Activated CD8-positive, alpha-beta memory T cell treated with anti-CD3 and anti-CD28 coated beads, Interleukin-2, amount 10 ng/mL, durations not matched to agents 7 days and 5 days (primary cell): ENCODE data around the gene SNX27. TPM values are rescaled to one million over a fixed set of nuclear protein-coding genes. Genes with fewer than 3 reads are reported as not detected.
"Not testable (repeated sequence)": the region's sequence is repeated elsewhere in the genome, so short reads cannot be mapped to it uniquely, and the experiment has no call there.

Experiments
- ATAC-seq: fragments of 150-1000 bp; cut with Tn5 transposase; one replicate; pipeline ENCODE4 v1.10.0; 2021; ENCODE audit warnings: moderate library complexity
- CTCF ChIA-PET: fragments of 350-600 bp; sonication (Branson Sonifier 250); formaldehyde crosslinking; loops from one replicate; lab custom pipeline; 2021; ENCODE audit warnings: antibody characterized with exemption; lab: Charles Lee
- DNase-seq: peaks from one replicate; pipeline ENCODE4 v3.0.0-alpha.2; 2020
- H3K27ac Mint-ChIP-seq: one replicate; pipeline ENCODE4 v1.8.0; 2021; ENCODE audit warnings: mild to moderate bottlenecking, mixed read lengths
- H3K27me3 Mint-ChIP-seq: one replicate; pipeline ENCODE4 v1.8.0; 2021; ENCODE audit warnings: mixed read lengths
- H3K36me3 Mint-ChIP-seq: one replicate; pipeline ENCODE4 v1.8.0; 2021; ENCODE audit warnings: mild to moderate bottlenecking, mixed read lengths
- H3K4me1 Mint-ChIP-seq: one replicate; pipeline ENCODE4 v1.8.0; 2021; ENCODE audit warnings: mixed read lengths
- H3K4me3 Mint-ChIP-seq: one replicate; pipeline ENCODE4 v1.8.0; 2021; ENCODE audit warnings: mild to moderate bottlenecking, moderate library complexity, mixed read lengths
- H3K9me3 Mint-ChIP-seq: one replicate; pipeline ENCODE4 v1.8.0; 2022; ENCODE audit warnings: low read depth, mixed read lengths
- total RNA-seq, 2 experiments: library from RNA; stranded (reverse); gene quantifications; one replicate each; pipeline ENCODE4 v1.2.3, GENCODE V29; 2021

Gene SNX27
- total RNA-seq, 2 experiments from 2014 or later = 26.0 to 27.7 TPM

DNA sequence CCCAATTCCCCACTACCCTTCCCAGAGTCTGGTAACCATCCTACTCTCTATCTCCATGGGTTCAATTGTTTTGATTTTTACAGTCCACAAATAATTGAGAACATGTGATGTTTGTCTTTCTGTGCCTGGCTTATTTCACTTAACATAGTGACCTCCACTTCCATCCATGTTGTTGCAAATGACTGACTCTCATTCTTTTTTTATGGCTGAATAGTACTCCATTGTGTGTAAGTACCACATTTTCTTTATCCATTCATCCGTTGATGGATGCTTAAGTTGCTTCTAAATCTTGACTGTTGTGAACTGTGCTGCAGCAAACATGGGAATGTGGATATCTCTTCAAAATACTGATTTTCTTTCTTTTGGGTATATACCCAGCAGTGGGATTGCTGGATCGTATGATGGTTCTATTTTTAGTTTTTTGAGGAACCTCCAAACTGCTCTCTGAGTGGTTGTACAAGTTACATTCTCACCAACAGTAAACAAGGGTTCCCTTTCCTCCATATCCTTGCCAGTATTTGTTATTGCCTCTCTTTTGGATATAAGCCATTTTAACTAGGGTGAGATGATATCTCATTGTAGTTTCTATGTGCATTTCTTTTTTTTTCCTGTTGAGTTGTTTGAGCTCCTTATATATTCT is 58.3 kb downstream of the SNX27 start:
- H3K36me3 Mint-ChIP-seq = peaks cover 47% of the 10 kb centered on the region
- CTCF ChIA-PET, ATAC-seq, DNase-seq, H3K27ac Mint-ChIP-seq, H3K4me3 Mint-ChIP-seq, H3K9me3 Mint-ChIP-seq, H3K4me1 Mint-ChIP-seq, H3K27me3 Mint-ChIP-seq: not testable (repeated sequence)

DNA sequence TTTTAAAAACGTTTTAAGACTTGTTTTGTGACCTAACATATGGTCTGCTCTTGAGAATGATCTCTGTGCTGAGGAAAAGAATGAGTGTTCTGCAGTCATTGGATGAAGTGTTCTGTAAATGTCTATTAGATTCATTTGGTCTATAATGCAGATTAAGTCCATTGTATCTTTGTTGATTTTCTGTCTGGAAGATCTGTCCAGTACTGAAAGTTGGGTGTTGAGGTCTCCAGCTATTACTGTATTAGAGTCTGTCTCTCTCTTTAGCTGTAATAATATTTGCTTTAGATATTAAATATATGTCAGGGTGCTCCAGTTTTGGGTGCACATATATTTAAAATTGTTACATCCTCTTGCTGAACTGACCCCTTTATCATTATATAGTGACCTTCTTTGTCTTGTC is 61.6 kb downstream of the SNX27 start:
- H3K27me3 Mint-ChIP-seq = no peaks in the 10 kb centered on the region
- no peak overlapping the region for H3K4me3 Mint-ChIP-seq
- H3K4me1 Mint-ChIP-seq = no peaks in the 10 kb centered on the region
- DNase-seq (no peak), ATAC-seq (no peak)
- H3K27ac Mint-ChIP-seq = no peak overlapping the region
- H3K9me3 Mint-ChIP-seq = peaks cover 2% of the 10 kb centered on the region
- CTCF ChIA-PET = interaction anchor here (2.0 kb wide), 1 partner anchor 80 kb away, joined by 5 read pairs; no protein-coding TSS in a partner anchor
- H3K36me3 Mint-ChIP-seq = peaks cover 41% of the 10 kb centered on the region

DNA sequence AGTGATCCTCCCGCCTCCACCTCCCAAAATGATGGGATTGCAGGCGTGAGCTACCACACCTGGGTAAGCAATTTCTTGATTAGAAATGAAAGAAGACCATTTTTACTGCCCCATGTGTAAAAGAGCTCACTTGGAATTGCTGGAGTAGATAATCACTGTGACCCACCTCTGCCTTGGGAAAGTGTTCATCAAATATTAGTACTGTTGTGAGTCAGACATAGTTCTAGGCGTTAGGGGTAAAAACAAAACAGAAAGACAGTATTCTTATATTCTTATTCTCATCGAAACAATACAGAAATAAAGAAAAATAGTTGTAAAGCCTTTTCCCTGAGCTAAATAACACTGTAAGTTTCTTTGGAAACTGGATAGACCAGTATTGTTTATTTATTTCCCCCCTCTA is 68.5 kb downstream of the SNX27 start:
- Mint-ChIP-seq H3K4me3 (no peak overlapping the region), H3K4me1 (peaks cover 8% of the 10 kb centered on the region), H3K36me3 (peaks cover 3% of the 10 kb centered on the region), H3K27me3 (no peaks in the 10 kb centered on the region), H3K9me3 (no peaks in the 10 kb centered on the region), H3K27ac (no peak overlapping the region)
- CTCF ChIA-PET = interaction anchor here (1.5 kb wide), 1 partner anchor 13 kb away, joined by 4 read pairs; no protein-coding TSS in a partner anchor
- no peak for DNase-seq
- ATAC-seq = no peak

DNA sequence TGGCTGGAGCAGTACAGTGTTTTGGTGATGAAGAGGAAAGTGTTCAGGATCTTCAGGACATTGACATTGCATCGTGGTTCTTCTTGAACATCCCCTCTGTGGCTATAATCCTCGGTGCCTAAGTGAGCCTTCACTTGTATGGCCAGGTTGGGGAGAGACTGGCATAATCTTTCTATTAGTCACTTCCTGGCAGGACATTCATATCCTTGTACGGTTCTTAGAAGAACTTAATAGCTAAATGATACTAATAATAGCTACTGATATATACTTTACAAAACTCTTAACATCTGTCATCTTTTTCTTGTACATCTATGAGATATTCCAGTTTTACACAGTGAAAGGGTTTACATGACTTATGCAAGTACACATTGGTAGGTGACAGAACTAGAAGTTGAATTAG is 69.0 kb downstream of the SNX27 start:
- Mint-ChIP-seq H3K4me1 (peaks cover 8% of the 10 kb centered on the region), H3K36me3 (peaks cover 3% of the 10 kb centered on the region), H3K27me3 (no peaks in the 10 kb centered on the region), H3K9me3 (no peaks in the 10 kb centered on the region), H3K4me3 (no peak overlapping the region), H3K27ac (no peak overlapping the region)
- DNase-seq (no peak), ATAC-seq (no peak)
- CTCF ChIA-PET = interaction anchor here (1.5 kb wide), 1 partner anchor 13 kb away, joined by 4 read pairs; no protein-coding TSS in a partner anchor

DNA sequence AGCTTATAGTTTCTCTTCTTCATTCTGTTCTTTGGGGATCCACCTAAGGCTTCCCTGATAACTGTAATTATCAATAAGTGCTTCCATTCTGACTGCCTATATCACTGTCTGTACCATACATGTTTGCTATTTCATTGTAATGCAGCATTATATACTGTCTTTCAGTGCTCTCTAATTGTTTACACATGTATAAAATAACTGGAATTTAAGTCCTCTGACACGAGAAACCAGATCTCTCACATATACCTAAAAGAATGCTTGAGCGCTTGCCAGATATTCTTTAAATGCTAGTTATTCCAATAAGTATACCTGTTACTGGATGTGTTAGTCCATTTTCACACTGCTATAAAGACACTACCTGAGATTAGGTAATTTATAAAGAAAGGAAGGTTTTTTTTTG is 70.1 kb downstream of the SNX27 start:
- ATAC-seq (no peak), DNase-seq (no peak)
- CTCF ChIA-PET = no interaction called here
- Mint-ChIP-seq H3K36me3 (peaks cover 3% of the 10 kb centered on the region), H3K4me3 (no peak overlapping the region), H3K4me1 (peaks cover 8% of the 10 kb centered on the region), H3K27ac (no peak overlapping the region), H3K9me3 (no peaks in the 10 kb centered on the region), H3K27me3 (no peaks in the 10 kb centered on the region)

DNA sequence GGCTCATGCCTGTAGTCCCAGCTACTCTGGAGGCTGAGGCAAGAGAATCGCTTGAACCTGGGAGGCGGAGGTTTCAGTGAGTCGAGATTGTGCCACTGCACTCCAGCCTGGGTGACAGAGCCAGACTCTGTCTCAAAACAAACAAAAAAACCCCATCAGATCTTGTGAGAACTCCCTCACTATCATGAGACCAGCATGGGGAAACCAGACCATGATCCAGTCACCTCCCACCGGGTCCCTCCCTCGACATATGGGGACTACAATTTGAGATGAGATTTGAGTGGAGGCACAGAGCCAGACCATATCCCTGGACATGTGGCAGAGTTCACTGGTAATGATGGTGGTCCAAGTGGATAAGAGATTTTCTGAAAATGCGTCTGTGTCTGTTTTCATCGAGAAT is 71.1 kb downstream of the SNX27 start:
- CTCF ChIA-PET, ATAC-seq, H3K4me1 Mint-ChIP-seq, H3K9me3 Mint-ChIP-seq, H3K27ac Mint-ChIP-seq, DNase-seq, H3K4me3 Mint-ChIP-seq, H3K36me3 Mint-ChIP-seq, H3K27me3 Mint-ChIP-seq: not testable (repeated sequence)

DNA sequence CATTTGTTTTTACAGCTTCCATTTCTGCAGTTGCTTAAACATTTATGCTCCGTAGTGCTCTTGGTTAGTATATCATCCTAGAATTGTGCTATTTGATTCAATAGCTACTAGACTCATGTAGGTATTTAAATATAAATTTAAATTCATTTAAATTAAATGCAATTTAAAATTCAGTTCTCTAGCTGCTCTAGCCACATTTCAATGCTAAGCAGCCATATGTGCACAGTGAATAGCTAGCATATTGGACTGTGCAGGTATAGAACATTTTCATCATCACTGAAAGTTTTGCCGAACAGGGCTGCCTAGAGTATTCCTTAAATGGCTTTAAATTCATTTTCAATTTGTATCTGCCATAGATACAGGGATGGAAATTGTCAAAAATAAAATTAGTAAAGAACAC is 72.3 kb downstream of the SNX27 start:
- CTCF ChIA-PET = interaction anchor here (1.1 to 1.4 kb wide), 2 partner anchors 9 to 90 kb away, joined by 3 read pairs; no protein-coding TSS in a partner anchor
- DNase-seq = no peak
- no peak overlapping the region for H3K27ac Mint-ChIP-seq
- H3K27me3 Mint-ChIP-seq = no peaks in the 10 kb centered on the region
- H3K4me1 Mint-ChIP-seq = peaks cover 8% of the 10 kb centered on the region
- peaks cover 3% of the 10 kb centered on the region for H3K36me3 Mint-ChIP-seq
- no peaks in the 10 kb centered on the region for H3K9me3 Mint-ChIP-seq
- ATAC-seq = no peak
- H3K4me3 Mint-ChIP-seq = no peak overlapping the region

DNA sequence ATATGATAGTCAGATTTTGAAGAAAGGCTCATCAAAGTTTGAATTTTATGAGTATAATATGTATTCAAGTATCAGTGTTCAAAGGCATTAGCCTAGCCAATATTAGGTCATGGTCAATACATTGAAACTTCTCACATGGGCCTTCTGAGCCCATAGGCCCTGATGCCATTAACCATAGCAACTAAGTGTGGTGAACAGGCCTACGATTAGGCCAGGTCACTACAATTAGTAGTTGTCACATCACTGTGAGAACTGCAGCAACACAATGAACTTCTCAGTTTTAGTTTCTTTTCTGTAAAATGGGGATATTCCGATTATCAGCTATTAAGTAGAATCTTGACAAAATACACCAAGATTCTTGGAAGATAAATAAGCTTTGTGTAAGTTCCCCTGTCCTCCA is 74.7 kb downstream of the SNX27 start:
- ATAC-seq = no peak
- no peak overlapping the region for H3K4me3 Mint-ChIP-seq
- CTCF ChIA-PET = interaction anchor here (0.8 kb wide), 1 partner anchor 34 kb away, joined by 3 read pairs; the partner anchor contains the start of gene RIIAD1
- no peaks in the 10 kb centered on the region for H3K9me3 Mint-ChIP-seq
- H3K27ac Mint-ChIP-seq = no peak overlapping the region
- no peaks in the 10 kb centered on the region for H3K36me3 Mint-ChIP-seq
- H3K27me3 Mint-ChIP-seq = no peaks in the 10 kb centered on the region
- H3K4me1 Mint-ChIP-seq = no peaks in the 10 kb centered on the region
- DNase-seq = no peak

DNA sequence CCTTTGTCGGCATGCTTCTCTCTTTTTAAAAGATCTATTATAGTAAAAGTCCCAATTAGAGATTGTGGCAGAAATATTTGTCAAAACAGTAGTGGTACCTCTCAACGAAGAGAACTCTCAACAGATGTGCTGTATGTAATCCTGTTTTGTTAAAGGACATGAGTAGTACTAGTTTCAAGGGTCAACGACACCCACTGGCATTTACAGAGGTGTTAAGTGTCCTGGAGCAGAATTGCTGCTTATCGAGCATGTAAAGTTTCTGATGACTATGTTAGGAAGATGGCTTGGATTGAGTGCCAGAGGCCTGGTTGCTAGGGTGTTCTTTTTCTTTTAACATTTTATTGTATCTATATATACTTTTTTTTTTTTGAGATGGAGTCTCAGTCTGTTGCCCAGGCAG is 77.6 kb downstream of the SNX27 start:
- DNase-seq (no peak), ATAC-seq (no peak)
- Mint-ChIP-seq H3K4me1 (no peaks in the 10 kb centered on the region), H3K27me3 (no peaks in the 10 kb centered on the region), H3K36me3 (peaks cover 11% of the 10 kb centered on the region), H3K4me3 (no peak overlapping the region), H3K27ac (no peak overlapping the region), H3K9me3 (no peaks in the 10 kb centered on the region)
- CTCF ChIA-PET = interaction anchor here (1.2 kb wide), 1 partner anchor 69 kb away, joined by 3 read pairs; no protein-coding TSS in a partner anchor

DNA sequence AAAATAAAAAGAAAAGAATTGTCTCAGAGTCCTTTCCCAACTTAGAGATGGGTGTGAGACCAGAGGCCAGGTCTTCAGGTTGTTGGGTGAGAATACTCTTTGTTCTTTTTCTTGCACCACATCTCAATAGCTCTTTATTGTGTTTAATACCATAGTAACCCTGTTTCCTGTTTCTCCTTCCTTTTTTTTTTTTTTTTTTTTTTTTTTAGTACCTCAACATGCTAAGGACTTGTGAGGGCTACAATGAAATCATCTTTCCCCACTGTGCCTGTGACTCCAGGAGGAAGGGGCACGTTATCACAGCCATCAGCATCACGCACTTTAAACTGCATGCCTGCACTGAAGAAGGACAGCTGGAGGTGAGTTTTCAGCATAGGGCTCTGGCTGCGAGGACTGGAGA is 80.4 kb downstream of the SNX27 start:
- H3K36me3 Mint-ChIP-seq = peaks cover 13% of the 10 kb centered on the region
- CTCF ChIA-PET = interaction anchor here (0.6 to 1.7 kb wide), 5 partner anchors 13 to 333 kb away, joined by 3 to 6 read pairs (median 3); no protein-coding TSS in a partner anchor

DNA sequence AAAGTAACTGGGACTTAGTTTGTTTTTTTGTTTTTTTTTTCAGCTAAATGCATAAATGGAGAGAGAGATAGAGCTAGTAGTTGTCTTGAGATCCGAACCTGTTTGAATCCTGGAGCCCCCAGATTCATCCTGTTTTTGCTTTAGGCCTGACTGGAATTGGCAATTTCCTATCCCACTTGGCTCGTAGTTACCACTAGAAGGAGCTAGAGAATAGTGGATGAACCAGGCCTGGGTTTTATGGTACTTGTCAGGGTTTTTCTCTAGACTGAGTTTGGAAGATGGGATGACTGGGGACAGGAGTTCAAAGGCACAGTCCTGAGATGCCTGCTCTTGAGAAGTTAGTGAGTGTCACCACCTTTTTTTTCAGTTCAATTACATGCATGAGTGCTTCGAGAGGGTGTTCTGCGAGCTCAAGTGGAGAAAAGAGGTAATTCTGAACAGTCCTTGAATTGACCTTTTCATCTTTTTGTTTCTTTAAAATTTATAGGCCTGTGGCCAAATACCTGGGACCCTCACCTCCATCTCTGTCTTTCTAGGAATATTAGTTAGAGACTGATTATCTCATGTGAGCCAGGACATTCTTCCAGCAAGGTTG is 81.3 kb downstream of the SNX27 start:
- CTCF ChIA-PET = interaction anchor here (0.6 to 1.8 kb wide), 8 partner anchors 9 to 622 kb away, joined by 3 to 6 read pairs (median 3); partner anchors contain the start of gene MRPL9
- Mint-ChIP-seq H3K27me3 (no peaks in the 10 kb centered on the region), H3K4me1 (no peaks in the 10 kb centered on the region), H3K4me3 (no peak overlapping the region), H3K36me3 (peaks cover 13% of the 10 kb centered on the region), H3K9me3 (no peaks in the 10 kb centered on the region), H3K27ac (peak overlapping the region; percentile 26)
- ATAC-seq (no peak), DNase-seq (peak; percentile 16)

More for the DNA sequence above, 80.4 kb downstream of the SNX27 start:
- ATAC-seq (no peak), DNase-seq (no peak)
- no peaks in the 10 kb centered on the region for H3K9me3 Mint-ChIP-seq
- H3K27me3 Mint-ChIP-seq = no peaks in the 10 kb centered on the region
- H3K27ac Mint-ChIP-seq = no peak overlapping the region
- no peaks in the 10 kb centered on the region for H3K4me1 Mint-ChIP-seq
- no peak overlapping the region for H3K4me3 Mint-ChIP-seq

DNA sequence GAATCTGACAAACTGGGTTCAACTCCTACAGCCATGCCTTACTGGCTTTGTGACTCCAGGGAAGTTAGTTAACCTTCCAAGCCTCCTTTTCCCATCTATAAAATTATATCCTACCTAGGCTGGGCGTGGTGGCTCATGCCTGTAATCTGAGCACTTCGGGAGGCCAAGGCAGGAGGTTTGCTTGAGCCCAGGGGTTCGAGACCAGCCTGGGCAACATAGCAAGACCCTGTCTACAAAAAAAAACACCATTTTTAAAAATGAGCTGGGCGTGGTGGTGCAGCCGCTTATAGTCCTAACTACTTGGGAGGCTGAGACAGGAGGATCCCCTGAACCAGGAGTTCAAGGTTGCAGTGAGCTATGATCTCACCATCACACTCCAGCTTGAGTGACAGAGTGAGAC is 89.7 kb downstream of the SNX27 start:
- H3K36me3 Mint-ChIP-seq = peaks cover 6% of the 10 kb centered on the region
- CTCF ChIA-PET = no interaction called here
- peaks cover 3% of the 10 kb centered on the region for H3K4me1 Mint-ChIP-seq
- no peaks in the 10 kb centered on the region for H3K9me3 Mint-ChIP-seq
- H3K27ac Mint-ChIP-seq = no peak overlapping the region
- no peaks in the 10 kb centered on the region for H3K27me3 Mint-ChIP-seq
- DNase-seq = peak; percentile 15
- ATAC-seq = no peak
- H3K4me3 Mint-ChIP-seq = no peak overlapping the region

DNA sequence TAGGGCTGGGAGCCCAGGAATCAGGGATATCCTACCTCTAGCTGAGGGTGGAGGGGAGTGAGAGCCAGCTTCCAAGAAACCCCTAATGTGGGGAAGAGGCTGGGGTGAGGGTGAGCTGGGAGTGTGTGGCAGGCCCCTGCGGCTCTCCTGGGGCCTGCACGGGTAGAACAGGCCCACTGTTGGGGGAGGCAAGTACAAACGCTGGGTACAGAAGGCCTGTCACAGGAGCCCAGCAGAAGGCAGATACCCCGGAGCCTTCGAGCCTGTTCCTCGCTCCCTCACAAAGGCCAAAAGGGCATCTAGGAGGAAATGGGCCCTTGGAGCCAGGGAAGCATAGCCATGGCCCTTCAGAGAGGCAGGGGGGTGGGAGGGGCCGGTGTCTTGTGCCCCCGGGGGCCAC is 91.1 kb downstream of the SNX27 start:
- Mint-ChIP-seq H3K9me3 (no peaks in the 10 kb centered on the region), H3K27ac (no peak overlapping the region), H3K4me1 (peaks cover 3% of the 10 kb centered on the region), H3K4me3 (no peak overlapping the region), H3K27me3 (no peaks in the 10 kb centered on the region), H3K36me3 (peaks cover 6% of the 10 kb centered on the region)
- CTCF ChIA-PET = no interaction called here
- ATAC-seq = no peak
- no peak for DNase-seq

DNA sequence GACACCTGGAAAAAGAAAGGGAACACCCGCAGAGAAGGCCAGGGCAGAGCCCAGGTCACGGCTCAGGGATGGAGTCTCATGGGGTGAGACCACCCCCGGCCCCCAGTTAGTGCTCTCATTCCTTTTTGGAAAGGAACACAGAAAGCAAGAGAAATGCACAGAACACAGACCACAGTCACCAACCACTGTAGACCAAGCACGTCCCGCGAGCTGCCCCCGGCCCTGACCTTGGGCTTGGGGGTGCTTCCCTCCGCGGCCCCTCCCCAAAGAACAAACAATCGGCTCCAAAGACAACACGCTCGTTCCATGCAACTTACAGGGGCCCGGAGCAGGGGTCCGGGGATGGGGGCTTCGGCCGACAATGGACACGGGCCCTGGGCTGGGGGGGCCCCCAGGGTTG is 92.0 kb downstream of the SNX27 start:
- DNase-seq (no peak), ATAC-seq (no peak)
- CTCF ChIA-PET = no interaction called here
- Mint-ChIP-seq H3K4me3 (no peak overlapping the region), H3K9me3 (no peaks in the 10 kb centered on the region), H3K36me3 (peaks cover 6% of the 10 kb centered on the region), H3K4me1 (peaks cover 3% of the 10 kb centered on the region), H3K27ac (no peak overlapping the region), H3K27me3 (no peaks in the 10 kb centered on the region)
